ENCODE measurements around the gene TNRC18.

The TNRC18 gene

DNA sequence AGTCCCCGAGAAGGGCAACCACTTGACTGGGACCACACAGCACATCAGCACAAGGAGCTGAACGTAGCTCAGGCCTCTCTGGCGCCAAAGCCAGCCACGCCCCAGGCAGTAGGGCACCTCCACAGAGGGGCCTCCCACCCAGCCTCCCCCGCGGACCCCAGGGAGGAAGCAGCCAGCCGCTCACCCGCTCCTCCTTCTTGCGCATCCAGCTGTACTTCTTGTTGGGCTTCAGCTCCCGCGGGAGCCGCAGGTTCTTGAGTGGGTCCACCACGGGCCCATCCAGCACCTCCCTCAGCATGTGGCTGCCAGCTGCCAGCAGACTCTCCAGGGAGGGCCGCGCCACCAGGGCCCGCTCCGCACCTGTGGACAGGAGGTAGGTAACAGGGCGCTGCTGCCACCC is 61.2 kb downstream of the TNRC18 start:
- Histone ChIP-seq H3K36me3 (ENCODE audit: insufficient read depth, low read length) (peaks cover 37% of the 10 kb centered on the region), H3K27ac (ENCODE audit: low read depth, low read length, poor library complexity, severe bottlenecking) (no peak overlapping the region), H4K20me1 (ENCODE audit: insufficient read depth, low read length) (no peaks in the 10 kb centered on the region), H3K27me3 (ENCODE audit: insufficient read depth, low read length) (no peaks in the 10 kb centered on the region), H3K9me2 (ENCODE audit: low read depth, low read length) (no peaks in the 10 kb centered on the region), H3K79me2 (ENCODE audit: insufficient read depth, low read length) (no peaks in the 10 kb centered on the region), H3K9me3 (ENCODE audit: low read length) (no peaks in the 10 kb centered on the region), H3F3A (ENCODE audit: insufficient read depth, low read length) (no peaks in the 10 kb centered on the region), H3K4me1 (ENCODE audit: insufficient read depth, low read length, severe bottlenecking) (peaks cover 9% of the 10 kb centered on the region), H2AFZ (ENCODE audit: low read length) (no peak overlapping the region), H3K9ac (ENCODE audit: low read length) (no peak overlapping the region), H3K4me3 (ENCODE audit: low read depth, low read length, poor library complexity, severe bottlenecking) (no peak overlapping the region), H3K4me2 (ENCODE audit: low read length) (no peak overlapping the region)
- TF ChIP-seq, protein P1, sequence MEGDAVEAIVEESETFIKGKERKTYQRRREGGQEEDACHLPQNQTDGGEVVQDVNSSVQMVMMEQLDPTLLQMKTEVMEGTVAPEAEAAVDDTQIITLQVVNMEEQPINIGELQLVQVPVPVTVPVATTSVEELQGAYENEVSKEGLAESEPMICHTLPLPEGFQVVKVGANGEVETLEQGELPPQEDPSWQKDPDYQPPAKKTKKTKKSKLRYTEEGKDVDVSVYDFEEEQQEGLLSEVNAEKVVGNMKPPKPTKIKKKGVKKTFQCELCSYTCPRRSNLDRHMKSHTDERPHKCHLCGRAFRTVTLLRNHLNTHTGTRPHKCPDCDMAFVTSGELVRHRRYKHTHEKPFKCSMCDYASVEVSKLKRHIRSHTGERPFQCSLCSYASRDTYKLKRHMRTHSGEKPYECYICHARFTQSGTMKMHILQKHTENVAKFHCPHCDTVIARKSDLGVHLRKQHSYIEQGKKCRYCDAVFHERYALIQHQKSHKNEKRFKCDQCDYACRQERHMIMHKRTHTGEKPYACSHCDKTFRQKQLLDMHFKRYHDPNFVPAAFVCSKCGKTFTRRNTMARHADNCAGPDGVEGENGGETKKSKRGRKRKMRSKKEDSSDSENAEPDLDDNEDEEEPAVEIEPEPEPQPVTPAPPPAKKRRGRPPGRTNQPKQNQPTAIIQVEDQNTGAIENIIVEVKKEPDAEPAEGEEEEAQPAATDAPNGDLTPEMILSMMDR (IDR thresholded peaks at IDR 0.05; ENCODE audit: low read length), result no peak
- TF ChIP-seq EZH2 (IDR thresholded peaks at IDR 0.05; ENCODE audit: borderline replicate concordance, low read length), result no peak

DNA sequence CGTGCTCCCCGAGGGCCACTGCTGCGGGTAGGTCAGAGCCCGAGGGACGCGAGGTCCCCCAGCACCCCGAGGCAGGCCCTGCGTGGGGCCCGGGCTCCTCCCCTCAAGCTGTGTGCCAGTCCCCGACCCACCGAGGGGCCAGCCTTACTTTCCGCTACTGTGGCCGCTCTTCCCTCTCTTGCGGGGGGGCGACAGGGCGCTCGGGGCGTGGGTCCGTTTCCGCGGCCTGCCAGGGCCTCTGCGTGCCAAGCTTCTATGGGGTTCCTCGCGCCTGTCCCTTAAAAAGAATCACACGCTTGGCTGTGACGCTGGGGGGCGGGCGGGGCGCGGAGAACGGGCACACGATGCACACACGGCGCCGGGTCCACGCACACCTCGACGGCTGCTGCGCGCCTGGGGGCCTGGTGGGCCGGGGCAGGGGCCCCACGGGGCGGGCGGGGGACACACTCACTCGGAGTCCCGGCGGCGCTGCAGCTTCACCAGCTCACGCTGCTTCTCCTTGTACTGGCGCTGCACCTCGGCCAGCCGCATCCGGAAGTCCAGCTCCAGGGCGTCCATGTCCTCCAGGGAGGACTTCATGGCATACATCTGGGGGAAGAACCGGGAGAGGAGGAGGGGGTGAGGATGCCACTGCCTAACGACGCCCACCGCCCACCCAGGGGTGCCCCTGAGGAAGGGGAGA is 62.0 kb downstream of the TNRC18 start:
- H3K9me2 ChIP-seq (ENCODE audit: low read depth, low read length), result no peaks in the 10 kb centered on the region
- H3K36me3 ChIP-seq (ENCODE audit: insufficient read depth, low read length), result peaks cover 42% of the 10 kb centered on the region
- TF ChIP-seq, protein P1 (IDR thresholded peaks at IDR 0.05; ENCODE audit: low read length), result no peak
- no peak for TF ChIP-seq EZH2 (IDR thresholded peaks at IDR 0.05; ENCODE audit: borderline replicate concordance, low read length)
- no peak overlapping the region for H3K4me2 ChIP-seq (ENCODE audit: low read length)
- no peaks in the 10 kb centered on the region for H3K9me3 ChIP-seq (ENCODE audit: low read length)
- H3K4me1 ChIP-seq (ENCODE audit: insufficient read depth, low read length, severe bottlenecking), result peaks cover 9% of the 10 kb centered on the region
- H4K20me1 ChIP-seq (ENCODE audit: insufficient read depth, low read length), result no peaks in the 10 kb centered on the region
- no peak overlapping the region for H2AFZ ChIP-seq (ENCODE audit: low read length)
- H3K27me3 ChIP-seq (ENCODE audit: insufficient read depth, low read length), result no peaks in the 10 kb centered on the region
- H3K4me3 ChIP-seq (ENCODE audit: low read depth, low read length, poor library complexity, severe bottlenecking), result no peak overlapping the region
- no peak overlapping the region for H3K27ac ChIP-seq (ENCODE audit: low read depth, low read length, poor library complexity, severe bottlenecking)
- no peaks in the 10 kb centered on the region for H3F3A ChIP-seq (ENCODE audit: insufficient read depth, low read length)
- H3K79me2 ChIP-seq (ENCODE audit: insufficient read depth, low read length), result no peaks in the 10 kb centered on the region
- H3K9ac ChIP-seq (ENCODE audit: low read length), result no peak overlapping the region

DNA sequence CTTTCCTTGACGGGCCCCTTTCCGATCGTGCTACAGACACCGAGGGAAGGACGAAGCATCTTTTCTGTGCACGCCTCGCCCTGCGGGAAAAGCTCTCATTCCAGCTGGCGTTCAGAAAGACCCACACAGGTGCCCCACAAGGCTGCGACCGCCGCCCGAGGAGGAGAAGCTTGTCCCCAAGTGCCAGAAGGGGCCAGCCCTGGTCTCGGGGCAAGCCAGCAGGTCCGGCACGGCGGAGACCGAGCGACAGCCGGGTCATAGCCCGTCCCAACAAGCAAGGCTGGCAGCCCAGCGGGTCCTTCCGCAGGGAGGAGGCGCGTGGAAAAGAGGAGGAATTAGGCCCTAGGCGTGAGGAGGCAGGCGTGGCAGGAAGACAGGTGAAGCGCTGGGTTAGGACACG is 62.7 kb downstream of the TNRC18 start:
- Histone ChIP-seq H3K4me1 (ENCODE audit: insufficient read depth, low read length, severe bottlenecking) (peaks cover 9% of the 10 kb centered on the region), H3K36me3 (ENCODE audit: insufficient read depth, low read length) (peaks cover 48% of the 10 kb centered on the region), H3K9me2 (ENCODE audit: low read depth, low read length) (no peaks in the 10 kb centered on the region), H3K4me2 (ENCODE audit: low read length) (no peak overlapping the region), H3K9me3 (ENCODE audit: low read length) (no peaks in the 10 kb centered on the region), H3K79me2 (ENCODE audit: insufficient read depth, low read length) (no peaks in the 10 kb centered on the region), H3K4me3 (ENCODE audit: low read depth, low read length, poor library complexity, severe bottlenecking) (no peak overlapping the region), H3K27me3 (ENCODE audit: insufficient read depth, low read length) (no peaks in the 10 kb centered on the region), H2AFZ (ENCODE audit: low read length) (no peak overlapping the region), H4K20me1 (ENCODE audit: insufficient read depth, low read length) (no peaks in the 10 kb centered on the region), H3K9ac (ENCODE audit: low read length) (no peak overlapping the region), H3F3A (ENCODE audit: insufficient read depth, low read length) (no peaks in the 10 kb centered on the region), H3K27ac (ENCODE audit: low read depth, low read length, poor library complexity, severe bottlenecking) (no peak overlapping the region)
- no peak for TF ChIP-seq EZH2 (IDR thresholded peaks at IDR 0.05; ENCODE audit: borderline replicate concordance, low read length)
- TF ChIP-seq, protein P1 (IDR thresholded peaks at IDR 0.05; ENCODE audit: low read length), result no peak
